Measurements from ENCODE around the gene NPTXR. TPM values are rescaled to one million over a fixed set of nuclear protein-coding genes. Genes with fewer than 3 reads are reported as not detected.

The NPTXR gene
- total RNA-seq, 1 experiment from 2014 or later, result 12.8 TPM

- Histone ChIP-seq H3K27me3 (ENCODE audit: insufficient read depth, low read length) (no peaks in the 10 kb centered on the region), H3K9ac (ENCODE audit: low read length) (peak within 1 kb of the TSS; percentile 74), H3K27ac (ENCODE audit: low read depth, low read length) (peak within 1 kb of the TSS; percentile 20), H3K36me3 (ENCODE audit: control insufficient read depth in 1 of 2, insufficient read depth in 2 of 2, low read length in 2 of 2) (no peaks in the 10 kb centered on the region), H3K4me3 (replicated peaks in 1 of 2; ENCODE audit: low read depth in 1 of 2, low read length in 2 of 2) (peak within 1 kb of the TSS; percentile 73 to 74), H3K4me1 (ENCODE audit: control insufficient read depth in 1 of 2, insufficient read depth in 2 of 2, low read length in 2 of 2) (peaks cover 0 to 15% of the 10 kb centered on the region in 2 experiments; a peak in 3 of 4 replicates), H3K79me2 (ENCODE audit: insufficient read depth, low read length) (no peaks in the 10 kb centered on the region; the same call in 1 of the 2 replicates), H3K9me2 (ENCODE audit: insufficient read depth) (no peaks in the 10 kb centered on the region), H4K20me1 (ENCODE audit: insufficient read depth) (no peaks in the 10 kb centered on the region), H3K9me3 (ENCODE audit: control insufficient read depth in 1 of 2, insufficient read depth in 1 of 2, low read depth in 1 of 2, low read length in 2 of 2) (no peaks in the 10 kb centered on the region), H3K4me2 (ENCODE audit: low read length) (peak within 1 kb of the TSS; percentile 83), H2AFZ (ENCODE audit: low read depth, low read length, poor library complexity, severe bottlenecking) (peak within 1 kb of the TSS; percentile 74)
- DNase-seq (ENCODE audit: low read depth, low spot score) (peak; percentile 97), ATAC-seq (peak; percentile 99)
- BruUV-seq (replicated peaks), result no TSS peak
- intact Hi-C loops (cut with micrococcal nuclease), result no loop called here
- ChIA-PET CTCF (no interaction called here), POLR2A (no interaction called here), RAD21 (ENCODE audit: low non-redundant PET in 1 of 2, low total read pairs in 2 of 2, uncharacterized antibody in 2 of 2, unreplicated experiment in 2 of 2) (no interaction called here)
- no peak for TF ChIP-seq TCF7L2 (IDR thresholded peaks at IDR 0.05; ENCODE audit: borderline replicate concordance, extremely low read depth, insufficient read depth, insufficient read length)
- no peak for TF ChIP-seq SIN3A (IDR thresholded peaks at IDR 0.05; ENCODE audit: low read depth)
- no peak for TF ChIP-seq ZNF274 (IDR thresholded peaks at IDR 0.05; ENCODE audit: low read depth, low read length)
- no peak for TF ChIP-seq CEBPB (IDR thresholded peaks at IDR 0.05; ENCODE audit: low read depth)
- no peak for TF ChIP-seq POLR2A (IDR thresholded peaks at IDR 0.05; ENCODE audit: borderline replicate concordance, extremely low read depth, insufficient read depth, insufficient read length)
- TF ChIP-seq RAD21 (IDR thresholded peaks at IDR 0.05; ENCODE audit: low read depth), result no peak
- TF ChIP-seq ZBTB33 (IDR thresholded peaks at IDR 0.05; ENCODE audit: extremely low read depth, insufficient replicate concordance, low read length), result no peak
- TF ChIP-seq ZFX (IDR thresholded peaks at IDR 0.05), result peak; percentile 55; the same call in 1 of the 2 replicates
- no peak for TF ChIP-seq JUND (IDR thresholded peaks at IDR 0.05)
- no peak for TF ChIP-seq EZH2 (IDR thresholded peaks at IDR 0.05)
- peak; percentile 69; the same call in 1 of the 2 replicates for TF ChIP-seq EGR1 (IDR thresholded peaks at IDR 0.05; ENCODE audit: low read depth)
- TF ChIP-seq REST (IDR thresholded peaks at IDR 0.05; ENCODE audit: low read depth), result no peak
- TF ChIP-seq SRF (IDR thresholded peaks at IDR 0.05; ENCODE audit: low read depth), result peak; percentile 99
- TF ChIP-seq CBX3 (IDR thresholded peaks at IDR 0.05; ENCODE audit: low read depth), result no peak
- peak; percentile 92 for TF ChIP-seq SP1 (IDR thresholded peaks at IDR 0.05; ENCODE audit: low read depth)
- no peak for TF ChIP-seq CTCF (IDR thresholded peaks at IDR 0.05 in 2 of 3, conservative IDR thresholded peaks at IDR 0.05 in 1 of 3; ENCODE audit: borderline replicate concordance in 1 of 3, insufficient read depth in 1 of 3, low read depth in 2 of 3, low read length in 2 of 3)
- peak; percentile 40 for TF ChIP-seq POLR2AphosphoS5 (IDR thresholded peaks at IDR 0.05; ENCODE audit: low read depth, low read length)
- no peak for TF ChIP-seq YY1 (IDR thresholded peaks at IDR 0.05; ENCODE audit: extremely low read depth, insufficient replicate concordance, low read depth, low read length)
- no peak for TF ChIP-seq ATF3 (IDR thresholded peaks at IDR 0.05)
- no peak for TF ChIP-seq EZH2phosphoT487 (IDR thresholded peaks at IDR 0.05; ENCODE audit: borderline replicate concordance)
Measured at GRCh38 chr22:38793721-38794466, 49.9 kb downstream of the NPTXR start, which contains the start of gene DNAL4. Gene DNAL4 (minus strand): TSS chr22:38794143. CDS start chr22:38782731, 11,412 bp downstream.

All from HCT116 (cell line).